Sigmoid colon (tissue), 4 donors: ENCODE data around the gene RAPSN.

Experiments
- CTCF ChIP-seq, 4 experiments: fragments of 450-650 bp in 3 of 4; fragments of 200-600 bp in 1 of 4; IDR thresholded peaks; one replicate each; pipeline ENCODE4 v1.5.1; 2016 to 2019; ENCODE audit warnings: antibody characterized with exemption in 4 of 4, mild to moderate bottlenecking in 3 of 4, moderate library complexity in 2 of 4
- EP300 ChIP-seq, 4 donors: sonication (generic); formaldehyde crosslinking; IDR thresholded peaks; one replicate each; pipeline ENCODE4 v1.6.1; 2017; ENCODE audit warnings: antibody characterized with exemption in 4 of 4
- POLR2A ChIP-seq, 2 donors: fragments of 450-650 bp; IDR thresholded peaks; one replicate each; pipeline ENCODE4 v1.6.1; 2016; ENCODE audit warnings: antibody characterized with exemption in 2 of 2, mild to moderate bottlenecking in 2 of 2, moderate library complexity in 2 of 2
- POLR2AphosphoS5 ChIP-seq, 4 donors: sonication (generic); formaldehyde crosslinking; IDR thresholded peaks; one replicate each; pipeline ENCODE4 v1.6.1; 2017; ENCODE audit warnings: antibody characterized with exemption in 4 of 4

GRCh38 chr11:47407746-47408590 lies 41.0 kb downstream of the RAPSN start, which contains the start of gene SLC39A13:
- peak; percentile 84 to 98 (median 94) for TF ChIP-seq POLR2AphosphoS5 (IDR thresholded peaks at IDR 0.05)
- TF ChIP-seq POLR2A (IDR thresholded peaks at IDR 0.05): peak; percentile 57 to 58
- peak; percentile 30 to 75 (median 63) for TF ChIP-seq CTCF (IDR thresholded peaks at IDR 0.05)
- TF ChIP-seq EP300 (IDR thresholded peaks at IDR 0.05): peak in 1 of 4 donors; percentile 20
